Stomach (tissue), 9 donors: ENCODE results near the gene EEFSEC. TPM values are rescaled to one million over a fixed set of nuclear protein-coding genes. Genes with fewer than 3 reads are reported as not detected.

Experiments used
- DNase-seq, 2 donors: peaks; one replicate each; pipeline versions ENCODE4 v3.0.0 to v3.0.0-alpha.2; 2013 to 2019
- H3K27ac ChIP-seq, 5 donors: fragments of 200-600 bp in 4 of 5; sonication (generic) in 4 of 5; one replicate each; pipeline ENCODE4 v1.5.1; 2013 to 2019; ENCODE audit warnings: mild to moderate bottlenecking in 1 of 5, moderate library complexity in 1 of 5
- H3K27me3 ChIP-seq, 3 donors: fragments of 200-600 bp; sonication (generic); one replicate each; pipeline ENCODE4 v1.5.1; 2017 to 2019; ENCODE audit warnings: mixed run types in 1 of 3
- H3K36me3 ChIP-seq, 4 donors: fragments of 200-600 bp; sonication (generic); 1 replicate in 3 of 4; 2 replicates in 1 of 4; pipeline ENCODE4 v1.5.1; 2016 to 2019
- H3K4me1 ChIP-seq, 4 donors: fragments of 200-600 bp; sonication (generic); one replicate each; pipeline ENCODE4 v1.5.1; 2016 to 2019
- H3K4me3 ChIP-seq, 4 donors: fragments of 200-600 bp; sonication (generic) in 3 of 4; one replicate each; pipeline ENCODE4 v1.5.1; 2016 to 2019; ENCODE audit warnings: mild to moderate bottlenecking in 1 of 4
- H3K9me3 ChIP-seq, 4 donors: fragments of 200-600 bp; sonication (generic); one replicate each; pipeline ENCODE4 v1.5.1; 2016 to 2019
- EP300 ChIP-seq: sonication (generic); formaldehyde crosslinking; IDR thresholded peaks from one replicate; pipeline ENCODE4 v1.6.1; 2017; ENCODE audit warnings: antibody characterized with exemption
- POLR2A ChIP-seq, 4 donors: fragments of 450-650 bp; IDR thresholded peaks; one replicate each; pipeline ENCODE4 v1.6.1; 2016; ENCODE audit warnings: antibody characterized with exemption in 4 of 4, control low read depth in 2 of 4, mild to moderate bottlenecking in 1 of 4, moderate library complexity in 1 of 4
- POLR2AphosphoS5 ChIP-seq, 3 donors: sonication (generic); formaldehyde crosslinking; IDR thresholded peaks; one replicate each; pipeline ENCODE4 v1.6.1; 2016; ENCODE audit warnings: antibody characterized with exemption in 3 of 3
- WGBS, 5 donors: extraction: QIAGEN DNeasy Blood & Tissue Kit in 3 of 5; methylation state at CpG; one replicate each; pipeline versions ENCODE4 v1.1.5 to v1.1.7; 2013 to 2018; 5-methylcytosine and 5-hydroxymethylcytosine counted together
- intact Hi-C: fragments of 100-400 bp; cut with DNase I; formaldehyde crosslinking; loops from one replicate; pipeline ENCODE4 v1.15.1; 2023; ENCODE audit warnings: low total_unique reads
- polyA plus RNA-seq, 3 donors: library from polyadenylated mRNA; stranded (reverse); fragments of 200-250 nt; gene quantifications; one replicate each; pipeline ENCODE4 v1.2.3, GENCODE V29; 2013
- total RNA-seq, 5 donors: library from RNA; depleted of rRNA; stranded (reverse); fragments of >200 nt; gene quantifications; one replicate each; pipeline versions ENCODE4 v1.1.0 to v1.2.3, GENCODE V29; 2014 to 2016
- TF ChIP-seq, protein P1 (sequence below), 7 experiments: fragments of 450-650 bp in 4 of 7; fragments of 200-600 bp in 3 of 7; sonication (generic) in 3 of 7; IDR thresholded peaks; one replicate each; pipeline ENCODE4 v1.5.1; 2016 to 2019; ENCODE audit warnings: antibody characterized with exemption in 7 of 7, control low read depth in 2 of 7, mild to moderate bottlenecking in 1 of 7
- donor health status: healthy with polysubstance abuse.
- donor health status: Bipolar disorder and iron deficiency.
- donor health status: healthy.

EEFSEC gene
- total and polyA plus RNA-seq, 8 donors = 5.0 to 39.1 (median 13.2) TPM

DNA sequence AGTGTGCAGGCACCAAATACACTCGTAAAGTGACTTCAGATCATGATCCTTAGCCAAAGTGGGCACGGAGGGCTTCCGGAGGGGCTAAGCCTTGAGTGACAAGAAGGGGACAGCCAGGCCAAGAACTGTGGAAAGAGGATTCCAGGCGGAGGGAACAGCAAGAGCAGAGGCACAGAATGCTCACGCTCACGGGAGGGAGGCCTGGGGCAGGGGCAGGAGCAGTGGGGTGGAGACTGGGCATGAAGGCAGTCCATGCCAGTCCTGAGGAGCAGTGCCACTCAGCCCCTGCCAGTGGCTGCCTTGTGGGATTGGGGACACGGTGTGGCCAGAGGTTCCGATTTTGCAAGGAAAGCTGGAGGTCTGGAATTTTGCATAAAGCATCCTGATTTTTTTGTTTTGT is 277.4 kb downstream of the EEFSEC start:
- DNase-seq = no peak

DNA sequence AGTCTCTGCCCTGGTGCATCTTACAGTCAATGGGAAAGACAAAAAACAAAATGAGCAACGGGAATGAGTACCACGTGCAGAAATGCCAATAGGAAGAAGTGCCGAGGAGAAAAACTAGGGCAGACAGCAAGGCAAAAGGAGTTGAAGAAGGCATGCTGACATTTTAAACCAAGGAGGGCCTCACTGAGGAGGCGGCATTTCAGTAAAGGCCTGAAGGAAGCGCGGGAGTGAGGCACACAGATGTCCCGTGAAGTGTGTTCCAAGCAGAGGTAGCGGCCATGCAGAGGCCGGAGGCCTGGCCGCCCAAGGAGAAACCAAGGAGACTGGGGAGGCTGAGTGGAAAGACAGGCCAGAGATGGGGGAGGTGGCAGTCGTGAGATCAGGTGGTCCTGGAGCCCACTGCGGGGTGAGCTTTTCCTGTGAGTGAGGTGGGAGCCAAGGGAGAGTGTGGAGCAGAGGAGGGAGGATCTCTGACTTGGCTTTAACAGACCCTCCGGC is 278.6 kb downstream of the EEFSEC start:
- H3K36me3 ChIP-seq = no peaks in the 10 kb centered on the region
- no peak for DNase-seq
- TF ChIP-seq POLR2AphosphoS5 (IDR thresholded peaks at IDR 0.05) (no peak), POLR2A (IDR thresholded peaks at IDR 0.05) (no peak), EP300 (no peak)
- TF ChIP-seq, protein P1, sequence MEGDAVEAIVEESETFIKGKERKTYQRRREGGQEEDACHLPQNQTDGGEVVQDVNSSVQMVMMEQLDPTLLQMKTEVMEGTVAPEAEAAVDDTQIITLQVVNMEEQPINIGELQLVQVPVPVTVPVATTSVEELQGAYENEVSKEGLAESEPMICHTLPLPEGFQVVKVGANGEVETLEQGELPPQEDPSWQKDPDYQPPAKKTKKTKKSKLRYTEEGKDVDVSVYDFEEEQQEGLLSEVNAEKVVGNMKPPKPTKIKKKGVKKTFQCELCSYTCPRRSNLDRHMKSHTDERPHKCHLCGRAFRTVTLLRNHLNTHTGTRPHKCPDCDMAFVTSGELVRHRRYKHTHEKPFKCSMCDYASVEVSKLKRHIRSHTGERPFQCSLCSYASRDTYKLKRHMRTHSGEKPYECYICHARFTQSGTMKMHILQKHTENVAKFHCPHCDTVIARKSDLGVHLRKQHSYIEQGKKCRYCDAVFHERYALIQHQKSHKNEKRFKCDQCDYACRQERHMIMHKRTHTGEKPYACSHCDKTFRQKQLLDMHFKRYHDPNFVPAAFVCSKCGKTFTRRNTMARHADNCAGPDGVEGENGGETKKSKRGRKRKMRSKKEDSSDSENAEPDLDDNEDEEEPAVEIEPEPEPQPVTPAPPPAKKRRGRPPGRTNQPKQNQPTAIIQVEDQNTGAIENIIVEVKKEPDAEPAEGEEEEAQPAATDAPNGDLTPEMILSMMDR (IDR thresholded peaks at IDR 0.05) = no peak
- peaks cover 7 to 91% (median 41%) of the 10 kb centered on the region in 3 donors for H3K27me3 ChIP-seq
- intact Hi-C loops = loop anchor here (10.0 kb wide), 1 partner anchor 153 kb away; no protein-coding TSS in a partner anchor
- peaks cover 13 to 25% (median 21%) of the 10 kb centered on the region in 4 donors for H3K4me1 ChIP-seq
- WGBS, 5 donors = 68 to 72% (median 69%) methylated on average over 13 of the region's 13 CpGs
- H3K4me3 ChIP-seq = peak overlapping the region in 2 of 4 donors; percentile 38 to 51
- H3K9me3 ChIP-seq = no peaks in the 10 kb centered on the region
- H3K27ac ChIP-seq = no peak overlapping the region

More for the DNA sequence above, 277.4 kb downstream of the EEFSEC start:
- peaks cover 7 to 96% (median 46%) of the 10 kb centered on the region in 3 donors for H3K27me3 ChIP-seq
- H3K9me3 ChIP-seq = no peaks in the 10 kb centered on the region
- no peaks in the 10 kb centered on the region for H3K36me3 ChIP-seq
- no peak for TF ChIP-seq POLR2AphosphoS5 (IDR thresholded peaks at IDR 0.05)
- TF ChIP-seq EP300 = no peak
- H3K4me1 ChIP-seq = peaks cover 17 to 35% (median 31%) of the 10 kb centered on the region in 4 donors
- WGBS, 5 donors = 77 to 86% (median 81%) methylated on average over 8 of the region's 8 CpGs
- H3K27ac ChIP-seq = no peak overlapping the region
- intact Hi-C loops = loop anchor here (10.0 kb wide), 1 partner anchor 154 kb away; no protein-coding TSS in a partner anchor
- H3K4me3 ChIP-seq = no peak overlapping the region

DNA sequence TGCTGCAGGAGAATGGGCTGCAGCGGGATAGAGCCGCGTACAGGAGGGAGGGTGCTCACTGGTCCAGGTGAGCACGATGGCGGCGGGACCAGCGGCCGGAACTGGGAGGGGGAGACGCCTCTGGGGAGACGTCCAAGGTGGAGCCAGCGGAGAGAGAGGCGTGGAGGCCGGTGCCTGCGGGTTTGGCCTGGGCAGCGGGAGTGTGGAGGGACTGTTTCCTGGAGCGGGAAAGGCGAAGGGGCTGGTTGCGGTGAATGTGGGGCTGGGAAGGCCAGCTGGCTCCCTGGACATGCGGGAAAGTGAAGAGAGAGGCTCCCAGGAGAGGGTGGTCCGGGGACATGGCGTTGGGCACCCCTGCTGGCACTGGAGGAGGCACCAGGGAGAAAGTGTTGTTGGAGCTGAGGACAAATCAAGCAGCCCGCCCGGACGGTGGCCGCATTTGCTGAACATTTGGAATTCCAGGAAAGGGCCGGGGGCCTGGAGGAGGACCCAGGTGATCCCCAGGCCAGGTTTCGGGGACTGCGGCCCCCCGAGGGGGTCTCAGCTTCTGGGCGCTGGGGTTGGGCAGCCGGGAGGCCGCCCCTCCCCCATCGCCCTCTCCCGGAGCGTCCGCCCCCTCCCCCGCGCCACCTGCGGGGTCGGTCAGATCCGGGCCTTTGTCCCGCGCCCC is 279.2 kb downstream of the EEFSEC start:
- 4 to 9% (median 5%) methylated on average over 24 to 43 of the region's 43 CpGs for WGBS, 5 donors
- TF ChIP-seq EP300 (no peak), POLR2A (IDR thresholded peaks at IDR 0.05) (no peak), POLR2AphosphoS5 (IDR thresholded peaks at IDR 0.05) (no peak)
- TF ChIP-seq, protein P1 (IDR thresholded peaks at IDR 0.05) = no peak
- peaks cover 13 to 25% (median 21%) of the 10 kb centered on the region in 4 donors for H3K4me1 ChIP-seq
- peaks cover 7 to 88% (median 39%) of the 10 kb centered on the region in 3 donors for H3K27me3 ChIP-seq
- intact Hi-C loops = loop anchor here (10.0 kb wide), 1 partner anchor 152 kb away; no protein-coding TSS in a partner anchor
- no peak overlapping the region for H3K27ac ChIP-seq
- peak; percentile 39 to 58 for DNase-seq
- H3K36me3 ChIP-seq = no peaks in the 10 kb centered on the region
- no peaks in the 10 kb centered on the region for H3K9me3 ChIP-seq
- peak overlapping the region; percentile 38 to 51 (median 44) for H3K4me3 ChIP-seq

DNA sequence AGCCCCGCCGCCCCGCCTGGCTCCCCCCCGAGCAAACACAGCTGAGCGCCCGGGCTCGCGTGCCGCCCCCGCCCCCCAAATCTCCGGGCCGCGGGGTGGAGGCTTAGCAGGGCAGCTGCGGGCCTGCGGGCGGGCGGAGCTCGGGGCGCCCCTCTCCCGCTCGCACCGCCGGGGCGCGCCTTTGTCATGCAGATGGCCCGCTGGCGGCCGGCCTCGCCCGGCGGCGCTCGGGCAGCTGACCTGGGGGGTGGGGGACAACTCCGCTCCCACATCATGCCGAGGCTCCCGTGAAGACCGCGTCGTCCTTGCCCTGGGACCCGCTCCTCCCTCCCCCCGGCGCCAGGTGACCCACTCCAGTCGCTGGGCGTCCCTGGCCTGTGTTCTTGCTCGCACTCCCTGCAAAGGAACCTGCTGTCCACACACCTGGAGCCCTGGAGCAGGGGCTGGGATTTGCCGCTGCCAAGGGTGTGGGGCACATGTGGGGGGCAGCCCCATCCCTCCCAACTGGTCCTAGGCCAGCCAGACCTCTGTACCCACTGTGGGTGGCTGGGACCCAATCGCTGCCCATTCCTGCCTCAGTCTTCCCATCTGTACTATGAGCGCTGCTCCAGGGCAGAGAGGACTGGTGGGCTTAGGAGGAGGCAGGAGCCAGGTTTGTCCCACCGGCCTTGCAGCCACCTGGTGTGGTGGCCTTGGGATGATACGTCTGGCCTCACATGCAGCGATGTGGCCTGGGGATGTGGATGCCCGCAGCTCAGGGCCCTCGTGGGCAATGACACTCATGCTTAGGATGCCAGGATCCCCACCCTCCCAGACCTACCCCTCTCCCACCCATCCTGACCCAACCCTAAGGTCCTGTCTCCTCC is 279.9 kb downstream of the EEFSEC start:
- TF ChIP-seq POLR2A (IDR thresholded peaks at IDR 0.05) = no peak
- TF ChIP-seq, protein P1 (IDR thresholded peaks at IDR 0.05) = no peak
- TF ChIP-seq POLR2AphosphoS5 (IDR thresholded peaks at IDR 0.05) = no peak
- no peak for TF ChIP-seq EP300
- H3K4me3 ChIP-seq = peak overlapping the region; percentile 38 to 51 (median 44)
- intact Hi-C loops = loop anchor here (10.0 kb wide), 1 partner anchor 152 kb away; no protein-coding TSS in a partner anchor
- H3K4me1 ChIP-seq = peaks cover 13 to 25% (median 21%) of the 10 kb centered on the region in 4 donors
- H3K9me3 ChIP-seq = no peaks in the 10 kb centered on the region
- peak in 1 of 2 donors; percentile 69 for DNase-seq
- H3K36me3 ChIP-seq = no peaks in the 10 kb centered on the region
- 13 to 85% (median 27%) methylated on average over 6 to 53 of the region's 53 CpGs for WGBS, 5 donors
- peaks cover 7 to 83% (median 36%) of the 10 kb centered on the region in 3 donors for H3K27me3 ChIP-seq
- no peak overlapping the region for H3K27ac ChIP-seq
